ENCODE measurements around the gene PECR. TPM values are rescaled to one million over a fixed set of nuclear protein-coding genes. Genes with fewer than 3 reads are reported as not detected.

The PECR gene
- 14.8 and 21.2 TPM in 2 replicates for total RNA-seq (ENCODE audit: low replicate concordance)

DNA sequence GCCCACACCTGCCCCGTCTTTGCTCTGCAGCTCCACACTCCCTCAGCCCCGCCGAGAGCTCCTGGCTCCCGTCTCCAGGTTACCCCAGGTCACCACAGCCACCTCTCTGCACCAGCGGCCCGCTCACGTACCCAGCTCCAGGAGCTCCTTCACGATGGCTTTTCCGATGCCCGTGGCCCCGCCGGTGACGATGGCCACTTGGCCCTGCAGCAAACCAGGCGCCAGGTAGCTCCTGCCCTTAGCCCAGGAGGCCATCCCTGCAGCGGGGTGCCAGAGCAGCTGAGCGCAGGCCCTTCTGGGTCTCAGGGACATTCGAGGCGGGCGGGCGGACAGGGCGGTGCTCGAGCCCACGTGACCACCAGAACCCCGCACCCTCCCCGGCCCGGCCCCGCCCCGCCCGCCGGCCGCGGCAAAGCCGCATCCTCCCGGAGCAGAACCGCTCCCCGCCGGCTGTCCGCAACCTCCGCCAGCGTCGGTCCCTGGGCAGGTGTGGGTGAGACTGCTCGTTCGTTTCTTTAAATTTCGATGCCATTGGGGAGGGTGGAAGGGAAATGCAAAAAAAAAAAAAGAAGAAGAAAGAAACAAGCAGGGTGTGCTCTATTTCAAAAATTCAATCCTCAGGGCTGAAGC lies at the start of gene PECR, which contains the start of gene TMEM169:
Gene PECR, minus strand, starts transcription at position 323 of the 630 bp plus-strand sequence. Its CDS starts 68 bp downstream, at position 255.
Gene TMEM169, plus strand, starts transcription at position 433 of the 630 bp plus-strand sequence. CDS start 14,045 bp downstream, outside the sequence.
- Histone ChIP-seq H3K4me2 (peak within 1 kb of the TSS; percentile 90), H3K79me2 (ENCODE audit: low read depth) (peaks cover 72% of the 10 kb centered on the region), H2AFZ (replicated peaks) (peak within 1 kb of the TSS; percentile 93), H3K9ac (peak within 1 kb of the TSS; percentile 89), H3F3A (ENCODE audit: low read depth) (peaks cover 36% of the 10 kb centered on the region), H4K20me1 (ENCODE audit: low read depth) (peaks cover 9% of the 10 kb centered on the region), H3K9me3 (ENCODE audit: low read depth) (no peaks in the 10 kb centered on the region), H3K4me3 (peak within 1 kb of the TSS; percentile 88), H3K27me3 (no peaks in the 10 kb centered on the region), H3K27ac (peak within 1 kb of the TSS; percentile 89), H3K36me3 (no peaks in the 10 kb centered on the region), H3K4me1 (peaks cover 46% of the 10 kb centered on the region)
- Mint-ChIP-seq H3K4me3 (peak within 1 kb of the TSS; percentile 94), H3K36me3 (peaks cover 4% of the 10 kb centered on the region), H3K4me1 (peaks cover 51% of the 10 kb centered on the region), H3K9me3 (no peaks in the 10 kb centered on the region), H3K27me3 (ENCODE audit: insufficient read depth, low read depth) (no peaks in the 10 kb centered on the region), H3K27ac (peak within 1 kb of the TSS; percentile 98)
- TF ChIP-seq CTCF (IDR thresholded peaks at IDR 0.05) (no peak), EZH2phosphoT487 (IDR thresholded peaks at IDR 0.05) (no peak), EZH2 (IDR thresholded peaks at IDR 0.05) (no peak)
- peak; percentile 93 for DNase-seq (ENCODE audit: low spot score)

DNA sequence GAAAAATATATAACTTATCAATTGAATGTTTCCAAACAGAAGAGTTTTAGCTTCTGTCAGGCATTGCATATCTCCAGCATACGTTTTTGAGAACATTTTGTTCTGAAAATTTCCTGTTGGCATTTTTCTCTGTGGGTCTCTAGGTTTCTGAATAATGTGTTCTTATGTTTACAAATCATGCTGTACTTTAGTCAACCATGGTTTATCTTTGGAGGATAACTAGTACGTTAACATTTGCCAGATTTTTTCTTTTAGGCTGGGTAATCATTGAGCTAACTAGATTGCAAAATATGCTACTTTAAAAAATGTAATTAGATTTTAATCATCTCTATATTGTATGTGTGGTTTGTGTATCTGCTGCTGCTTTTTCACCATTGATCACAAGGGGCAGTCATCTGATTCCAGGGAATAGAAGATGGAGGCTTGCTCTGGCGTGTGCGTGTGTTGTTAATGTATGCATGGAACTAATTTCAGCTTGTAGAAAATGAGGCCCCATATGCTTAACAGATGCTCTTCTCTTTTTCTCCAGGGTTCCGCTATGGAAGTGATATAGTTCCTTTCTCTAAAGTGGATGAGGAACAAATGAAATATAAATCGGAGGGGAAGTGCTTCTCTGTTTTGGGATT lies 48.9 kb upstream of the PECR start:
- DNase-seq (ENCODE audit: low spot score): no peak
- Histone ChIP-seq H2AFZ (replicated peaks) (no peak overlapping the region), H3K27ac (peak overlapping the region; percentile 14), H3K4me1 (no peaks in the 10 kb centered on the region), H3K9me3 (ENCODE audit: low read depth) (no peaks in the 10 kb centered on the region), H3K27me3 (no peaks in the 10 kb centered on the region), H3K9ac (no peak overlapping the region), H4K20me1 (ENCODE audit: low read depth) (peaks cover 76% of the 10 kb centered on the region), H3F3A (ENCODE audit: low read depth) (peaks cover 18% of the 10 kb centered on the region), H3K79me2 (ENCODE audit: low read depth) (peaks cover 98% of the 10 kb centered on the region), H3K36me3 (peaks cover 86% of the 10 kb centered on the region), H3K4me2 (no peak overlapping the region), H3K4me3 (no peak overlapping the region)
- Mint-ChIP-seq H3K9me3 (no peaks in the 10 kb centered on the region), H3K27me3 (ENCODE audit: insufficient read depth, low read depth) (no peaks in the 10 kb centered on the region), H3K4me1 (no peaks in the 10 kb centered on the region), H3K4me3 (no peak overlapping the region), H3K36me3 (peaks cover 62% of the 10 kb centered on the region), H3K27ac (no peak overlapping the region)
- TF ChIP-seq EZH2phosphoT487 (IDR thresholded peaks at IDR 0.05): no peak
- TF ChIP-seq EZH2 (IDR thresholded peaks at IDR 0.05): no peak
- TF ChIP-seq CTCF (IDR thresholded peaks at IDR 0.05): peak; percentile 11

DNA sequence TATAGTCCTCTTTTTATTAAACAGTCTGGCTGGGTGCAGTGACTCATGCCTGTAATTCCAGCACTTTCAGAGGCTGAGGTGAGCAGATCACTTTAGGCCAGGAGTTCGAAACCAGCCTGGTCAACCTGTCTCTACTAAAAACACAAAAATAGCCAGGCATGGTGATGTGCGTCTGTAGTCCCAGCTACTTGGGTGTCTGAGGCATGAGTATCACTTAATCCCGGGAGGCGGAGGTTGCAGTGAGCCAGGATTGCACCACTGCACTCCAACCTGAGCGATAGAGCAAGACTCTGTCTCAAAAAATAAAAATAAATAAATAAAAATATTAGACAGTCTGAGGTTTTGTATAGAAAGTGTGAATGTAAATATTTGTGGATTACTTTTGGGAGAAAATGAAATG lies 45.3 kb upstream of the PECR start:
- H3K27ac Mint-ChIP-seq: no peak overlapping the region
- H3K9ac ChIP-seq: no peak overlapping the region
- H3K36me3 ChIP-seq: peaks cover 88% of the 10 kb centered on the region
- H3K9me3 Mint-ChIP-seq: no peaks in the 10 kb centered on the region
- TF ChIP-seq EZH2phosphoT487 (IDR thresholded peaks at IDR 0.05): no peak
- TF ChIP-seq EZH2 (IDR thresholded peaks at IDR 0.05): no peak
- TF ChIP-seq CTCF (IDR thresholded peaks at IDR 0.05): no peak
- DNase-seq (ENCODE audit: low spot score): no peak
- peak overlapping the region; percentile 62 for H3K27ac ChIP-seq
- H3K36me3 Mint-ChIP-seq: peaks cover 51% of the 10 kb centered on the region
- H3K4me2 ChIP-seq: no peak overlapping the region
- H3K4me1 Mint-ChIP-seq: no peaks in the 10 kb centered on the region
- no peak overlapping the region for H2AFZ ChIP-seq (replicated peaks)
- H3K4me3 ChIP-seq: no peak overlapping the region
- peaks cover 100% of the 10 kb centered on the region for H3K79me2 ChIP-seq (ENCODE audit: low read depth)
- H3K4me3 Mint-ChIP-seq: no peak overlapping the region
- H3K4me1 ChIP-seq: no peaks in the 10 kb centered on the region
- H3F3A ChIP-seq (ENCODE audit: low read depth): peaks cover 10% of the 10 kb centered on the region
- no peaks in the 10 kb centered on the region for H3K9me3 ChIP-seq (ENCODE audit: low read depth)
- H3K27me3 ChIP-seq: no peaks in the 10 kb centered on the region
- H3K27me3 Mint-ChIP-seq (ENCODE audit: insufficient read depth, low read depth): no peaks in the 10 kb centered on the region
- H4K20me1 ChIP-seq (ENCODE audit: low read depth): peaks cover 56% of the 10 kb centered on the region

Data from neural progenitor cell (in vitro differentiated cells).